Transverse colon (tissue), 3 donors: Measurements from ENCODE around the gene DCAF11.

Experiments used
- POLR2A ChIP-seq: fragments of 450-650 bp; IDR thresholded peaks from one replicate; pipeline ENCODE4 v1.6.1; 2016; ENCODE audit warnings: antibody characterized with exemption, mild to moderate bottlenecking, moderate library complexity
- TF ChIP-seq, protein P1 (sequence below), 5 experiments: fragments of 200-600 bp in 3 of 5; fragments of 450-650 bp in 2 of 5; sonication (generic) in 3 of 5; IDR thresholded peaks; 1 replicate in 2 of 5; 2 replicates in 3 of 5; pipeline ENCODE4 v1.5.1; 2016 to 2017; ENCODE audit warnings: antibody characterized with exemption in 5 of 5, inconsistent platforms in 3 of 5, mild to moderate bottlenecking in 2 of 5, moderate library complexity in 1 of 5

DNA sequence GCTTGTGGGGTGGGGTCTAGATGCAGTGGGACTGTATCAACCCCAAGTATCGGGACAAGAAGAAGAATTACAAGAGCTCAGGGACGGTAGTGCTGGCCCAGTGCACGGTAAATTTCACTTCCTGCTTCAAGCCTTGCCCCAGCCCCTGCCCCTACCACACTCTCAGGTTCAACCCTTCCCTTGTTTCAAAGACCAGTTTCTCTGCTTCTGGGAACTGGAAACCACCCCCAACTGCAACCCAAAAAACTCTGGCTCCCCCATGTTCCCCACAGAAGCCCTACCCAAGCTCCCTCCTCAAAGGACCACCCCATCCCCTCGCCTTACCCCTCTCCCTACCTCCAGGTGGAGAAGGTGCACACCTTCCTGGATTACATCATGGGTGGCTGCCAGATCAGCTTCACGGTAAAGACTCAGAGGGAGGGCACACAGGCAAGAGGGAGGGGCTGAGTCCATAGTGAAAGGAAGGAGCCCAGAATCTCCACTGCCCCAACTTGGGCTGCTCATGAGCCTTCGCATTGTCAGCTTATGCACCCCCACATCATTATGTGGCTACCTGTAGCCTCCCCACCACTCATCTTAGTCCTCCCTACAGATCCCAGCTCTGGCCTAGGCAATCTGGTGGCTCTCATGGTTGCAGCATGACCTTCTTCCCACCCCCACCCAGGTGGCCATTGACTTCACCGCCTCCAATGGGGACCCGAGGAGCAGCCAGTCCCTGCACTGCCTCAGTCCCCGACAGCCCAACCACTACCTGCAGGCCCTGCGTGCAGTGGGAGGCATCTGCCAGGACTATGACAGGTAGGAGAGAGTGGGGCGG is 38.9 kb upstream of the DCAF11 start:
- TF ChIP-seq, protein P1, sequence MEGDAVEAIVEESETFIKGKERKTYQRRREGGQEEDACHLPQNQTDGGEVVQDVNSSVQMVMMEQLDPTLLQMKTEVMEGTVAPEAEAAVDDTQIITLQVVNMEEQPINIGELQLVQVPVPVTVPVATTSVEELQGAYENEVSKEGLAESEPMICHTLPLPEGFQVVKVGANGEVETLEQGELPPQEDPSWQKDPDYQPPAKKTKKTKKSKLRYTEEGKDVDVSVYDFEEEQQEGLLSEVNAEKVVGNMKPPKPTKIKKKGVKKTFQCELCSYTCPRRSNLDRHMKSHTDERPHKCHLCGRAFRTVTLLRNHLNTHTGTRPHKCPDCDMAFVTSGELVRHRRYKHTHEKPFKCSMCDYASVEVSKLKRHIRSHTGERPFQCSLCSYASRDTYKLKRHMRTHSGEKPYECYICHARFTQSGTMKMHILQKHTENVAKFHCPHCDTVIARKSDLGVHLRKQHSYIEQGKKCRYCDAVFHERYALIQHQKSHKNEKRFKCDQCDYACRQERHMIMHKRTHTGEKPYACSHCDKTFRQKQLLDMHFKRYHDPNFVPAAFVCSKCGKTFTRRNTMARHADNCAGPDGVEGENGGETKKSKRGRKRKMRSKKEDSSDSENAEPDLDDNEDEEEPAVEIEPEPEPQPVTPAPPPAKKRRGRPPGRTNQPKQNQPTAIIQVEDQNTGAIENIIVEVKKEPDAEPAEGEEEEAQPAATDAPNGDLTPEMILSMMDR (IDR thresholded peaks at IDR 0.05) = no peak
- TF ChIP-seq POLR2A = no peak
